ENCODE measurements around the gene SCGB1A1.

DNA sequence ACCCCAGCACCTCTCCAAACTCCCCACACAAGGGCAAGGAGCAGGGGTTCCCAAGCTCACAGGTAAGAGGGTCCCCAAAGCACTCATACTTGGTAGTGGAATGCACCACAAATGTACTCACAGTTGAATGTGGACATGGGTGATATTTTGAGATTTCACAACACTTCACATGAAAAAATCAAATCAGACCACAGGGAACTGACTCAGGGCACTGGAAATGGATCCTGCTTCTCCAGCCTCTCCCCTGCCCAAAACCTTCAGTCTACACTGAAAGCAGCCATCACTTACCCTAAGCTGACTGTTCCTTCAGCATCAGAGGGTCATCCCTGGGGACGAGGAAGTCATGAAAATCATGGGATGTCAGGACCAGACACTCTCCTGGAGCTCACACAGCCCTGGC, 40.2 kb downstream of the SCGB1A1 start:
- TF ChIP-seq, protein P1, sequence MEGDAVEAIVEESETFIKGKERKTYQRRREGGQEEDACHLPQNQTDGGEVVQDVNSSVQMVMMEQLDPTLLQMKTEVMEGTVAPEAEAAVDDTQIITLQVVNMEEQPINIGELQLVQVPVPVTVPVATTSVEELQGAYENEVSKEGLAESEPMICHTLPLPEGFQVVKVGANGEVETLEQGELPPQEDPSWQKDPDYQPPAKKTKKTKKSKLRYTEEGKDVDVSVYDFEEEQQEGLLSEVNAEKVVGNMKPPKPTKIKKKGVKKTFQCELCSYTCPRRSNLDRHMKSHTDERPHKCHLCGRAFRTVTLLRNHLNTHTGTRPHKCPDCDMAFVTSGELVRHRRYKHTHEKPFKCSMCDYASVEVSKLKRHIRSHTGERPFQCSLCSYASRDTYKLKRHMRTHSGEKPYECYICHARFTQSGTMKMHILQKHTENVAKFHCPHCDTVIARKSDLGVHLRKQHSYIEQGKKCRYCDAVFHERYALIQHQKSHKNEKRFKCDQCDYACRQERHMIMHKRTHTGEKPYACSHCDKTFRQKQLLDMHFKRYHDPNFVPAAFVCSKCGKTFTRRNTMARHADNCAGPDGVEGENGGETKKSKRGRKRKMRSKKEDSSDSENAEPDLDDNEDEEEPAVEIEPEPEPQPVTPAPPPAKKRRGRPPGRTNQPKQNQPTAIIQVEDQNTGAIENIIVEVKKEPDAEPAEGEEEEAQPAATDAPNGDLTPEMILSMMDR (IDR thresholded peaks at IDR 0.05) = no peak
- TF ChIP-seq EZH2 (IDR thresholded peaks at IDR 0.05; ENCODE audit: borderline replicate concordance, insufficient read depth, low read depth, low read length, poor library complexity, severe bottlenecking) = no peak

Measured in B cell (primary cell).